HepG2 (cell line): ENCODE measurements around the gene LZTR1. TPM values are rescaled to one million over a fixed set of nuclear protein-coding genes. Genes with fewer than 3 reads are reported as not detected.
A peak's percentile ranks its signal among the peaks of the same experiment; 100 is the strongest.

Source experiments
- CHD2 ChIP-seq: IDR thresholded peaks from 2 replicates; pipeline ENCODE4 v1.6.1; 2011; ENCODE audit warnings: low read depth, low read length, improper control_type of control experiment
- DNMT1 ChIP-seq: sonication (generic); formaldehyde crosslinking; IDR thresholded peaks from 2 replicates; pipeline ENCODE4 v1.5.1; 2020; ENCODE audit warnings: mild to moderate bottlenecking, missing genetic modification reagents
- FOXA3 ChIP-seq: IDR thresholded peaks from 2 replicates; pipeline ENCODE4 v1.6.1; 2016; ENCODE audit warnings: missing genetic modification reagents, missing compliant biosample characterization
- HMGXB3 ChIP-seq: sonication (generic); formaldehyde crosslinking; IDR thresholded peaks from 2 replicates; pipeline ENCODE4 v1.4.0; 2020; ENCODE audit warnings: missing genetic modification reagents, borderline replicate concordance
- HNF1A ChIP-seq, 2 experiments: sonication (generic) in 1 of 2; formaldehyde crosslinking in 1 of 2; IDR thresholded peaks; 2 replicates each; pipeline versions ENCODE4 v1.4.0 to v1.6.1; 2016 to 2020; ENCODE audit warnings: borderline replicate concordance in 1 of 2, low read depth in 1 of 2, mild to moderate bottlenecking in 1 of 2, missing genetic modification reagents in 1 of 2
- IKZF5 ChIP-seq: IDR thresholded peaks from 2 replicates; pipeline ENCODE4 v1.6.1; 2018; ENCODE audit warnings: missing genetic modification reagents, mild to moderate bottlenecking, missing compliant biosample characterization
- IRF2 ChIP-seq: IDR thresholded peaks from 2 replicates; pipeline ENCODE4 v1.6.1; 2018; ENCODE audit warnings: missing genetic modification reagents, missing compliant biosample characterization
- KAT7 ChIP-seq: IDR thresholded peaks from 2 replicates; pipeline ENCODE4 v1.6.1; 2018; ENCODE audit warnings: borderline replicate concordance, missing compliant biosample characterization
- MED8 ChIP-seq: sonication (generic); formaldehyde crosslinking; IDR thresholded peaks from 2 replicates; pipeline ENCODE4 v1.8.1; 2023; ENCODE audit warnings: mild to moderate bottlenecking, missing genetic modification reagents; ENCODE audit not compliant: insufficient replicate concordance
- RARA ChIP-seq: IDR thresholded peaks from 2 replicates; pipeline ENCODE4 v1.6.1; 2016; ENCODE audit warnings: missing genetic modification reagents, missing compliant biosample characterization
- SOX5 ChIP-seq: IDR thresholded peaks from 2 replicates; pipeline ENCODE4 v1.6.1; 2016; ENCODE audit warnings: borderline replicate concordance
- STAG1 ChIP-seq: sonication (generic); formaldehyde crosslinking; IDR thresholded peaks from 2 replicates; pipeline ENCODE4 v1.4.0; 2020; ENCODE audit warnings: missing genetic modification reagents
- TEF ChIP-seq: sonication (generic); formaldehyde crosslinking; IDR thresholded peaks from 2 replicates; pipeline ENCODE4 v1.5.0; 2020; ENCODE audit warnings: missing genetic modification reagents
- ZMYM3 ChIP-seq: sonication (generic); formaldehyde crosslinking; IDR thresholded peaks from 2 replicates; pipeline ENCODE4 v1.5.1; 2020; ENCODE audit warnings: mild to moderate bottlenecking, missing genetic modification reagents
- ZNF317 ChIP-seq: sonication (generic); formaldehyde crosslinking; IDR thresholded peaks from 2 replicates; pipeline ENCODE4 v1.5.0; 2020; ENCODE audit warnings: mild to moderate bottlenecking, missing genetic modification reagents
- polyA plus RNA-seq, 8 experiments: library from polyadenylated mRNA; depleted of rRNA in 3 of 8; stranded (reverse) in 7 of 8; unstranded in 1 of 8; fragments of >200 nt; fragmentation: Illumina TruSeq in 4 of 8; extraction: Trizol in 4 of 8; gene quantifications; 2 replicates each; pipeline versions ENCODE4 v1.2.1 to v1.2.3, GENCODE V29; 2011 to 2016; ENCODE audit warnings: low read depth in 4 of 8, missing spikeins in 1 of 8, mixed read lengths in 1 of 8; ENCODE audit not compliant: insufficient read depth in 1 of 8
- total RNA-seq, 5 experiments: library from RNA; depleted of rRNA; stranded (reverse); fragments of >200 nt; fragmentation: Illumina TruSeq; extraction: Trizol; gene quantifications; 2 replicates each; pipeline ENCODE4 v1.2.3, GENCODE V29; 2016; ENCODE audit warnings: low read depth in 1 of 5
- TF ChIP-seq, protein P1 (sequence below): sonication (generic); formaldehyde crosslinking; IDR thresholded peaks from 2 replicates; pipeline ENCODE4 v1.4.0; 2020; ENCODE audit warnings: missing genetic modification reagents

Gene LZTR1
- total and polyA plus RNA-seq, 2 of the 13 experiments (the other 11 are each of a cell fraction or from before 2014, with no cell fraction given) = 21.8 to 22.4 TPM

DNA sequence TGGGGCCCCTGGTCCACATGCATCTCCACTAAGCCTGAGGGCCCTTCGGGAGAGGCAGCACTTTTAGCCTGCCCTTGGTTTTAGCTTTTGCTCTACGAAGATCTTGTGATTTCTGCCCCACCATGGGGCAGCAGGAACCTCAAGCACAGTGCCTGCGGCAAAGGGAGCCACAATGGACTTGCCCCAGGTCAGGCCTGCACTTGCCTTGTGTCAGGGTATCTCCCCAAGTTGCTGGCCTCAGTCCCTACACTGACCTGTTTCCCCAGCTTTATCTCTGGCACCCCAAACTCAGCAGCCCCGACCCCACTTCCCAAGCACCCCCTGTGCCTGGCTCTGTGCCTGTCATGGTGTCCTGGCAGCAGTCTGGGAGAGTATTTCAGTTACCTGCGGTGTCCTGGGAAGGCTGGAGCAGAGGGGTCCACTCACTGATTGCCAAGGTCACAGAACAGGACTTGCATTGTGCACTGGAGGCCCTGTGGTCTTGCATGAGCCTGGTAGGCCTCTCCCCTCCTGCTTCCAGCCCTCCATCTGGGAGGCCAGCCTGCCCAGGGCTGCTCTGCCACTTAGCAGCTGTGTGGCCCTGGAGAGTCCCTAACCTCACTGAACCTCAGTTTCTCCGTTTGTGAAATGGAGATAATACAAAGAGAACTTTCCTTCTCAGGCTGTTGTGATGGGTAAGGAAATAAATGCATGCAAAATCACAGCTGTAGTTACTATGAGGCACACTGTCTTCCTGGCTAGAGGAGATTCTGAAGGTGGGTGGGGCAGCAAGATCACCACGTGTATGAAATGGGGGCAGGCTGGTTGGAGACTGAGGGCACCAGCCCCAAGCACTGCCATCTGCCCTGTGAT, 18.7 kb upstream of the LZTR1 start (continued):
- no peak for TF ChIP-seq HMGXB3 (CRISPR knock-in tag)
- TF ChIP-seq HNF1A (IDR thresholded peaks at IDR 0.05; ENCODE audit: low read depth) = no peak
- peak; percentile 70; the same call in 1 of the 2 replicates for TF ChIP-seq HNF1A (CRISPR knock-in tag; IDR thresholded peaks at IDR 0.05; ENCODE audit: borderline replicate concordance)
- peak; percentile 41; the same call in 1 of the 2 replicates for TF ChIP-seq FOXA3 (CRISPR knock-in tag)
- 0 out of 2 replicates have a peak, but pooled peaks have one; percentile 34 for TF ChIP-seq KAT7 (CRISPR knock-in tag)
- TF ChIP-seq IRF2 (CRISPR knock-in tag) = peak; percentile 44; the same call in 1 of the 2 replicates
- no peak for TF ChIP-seq TEF (CRISPR knock-in tag)
- TF ChIP-seq, protein P1, sequence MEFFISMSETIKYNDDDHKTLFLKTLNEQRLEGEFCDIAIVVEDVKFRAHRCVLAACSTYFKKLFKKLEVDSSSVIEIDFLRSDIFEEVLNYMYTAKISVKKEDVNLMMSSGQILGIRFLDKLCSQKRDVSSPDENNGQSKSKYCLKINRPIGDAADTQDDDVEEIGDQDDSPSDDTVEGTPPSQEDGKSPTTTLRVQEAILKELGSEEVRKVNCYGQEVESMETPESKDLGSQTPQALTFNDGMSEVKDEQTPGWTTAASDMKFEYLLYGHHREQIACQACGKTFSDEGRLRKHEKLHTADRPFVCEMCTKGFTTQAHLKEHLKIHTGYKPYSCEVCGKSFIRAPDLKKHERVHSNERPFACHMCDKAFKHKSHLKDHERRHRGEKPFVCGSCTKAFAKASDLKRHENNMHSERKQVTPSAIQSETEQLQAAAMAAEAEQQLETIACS (CRISPR knock-in tag) = no peak
- 0 out of 2 replicates have a peak, but pooled peaks have one; percentile 6 for TF ChIP-seq STAG1 (CRISPR knock-in tag)
- peak; percentile 70; the same call in 1 of the 2 replicates for TF ChIP-seq ZMYM3 (CRISPR knock-in tag)
- no peak; the same call in 1 of the 2 replicates for TF ChIP-seq RARA (CRISPR knock-in tag)
- peak; percentile 30; the same call in 1 of the 2 replicates for TF ChIP-seq SOX5
- 0 out of 2 replicates have a peak, but pooled peaks have one; percentile 34 for TF ChIP-seq DNMT1 (CRISPR knock-in tag)
- TF ChIP-seq CHD2 = no peak
- TF ChIP-seq ZNF317 (CRISPR knock-in tag) = 0 out of 2 replicates have a peak, but pooled peaks have one; percentile 38
- TF ChIP-seq MED8 (CRISPR knock-in tag) = peak; percentile 25
- 0 out of 2 replicates have a peak, but pooled peaks have one; percentile 30 for TF ChIP-seq IKZF5 (CRISPR knock-in tag)
